Retinal pigment epithelial cell (primary cell): ENCODE results near the gene MYBPH.

Experiments used
- DNase-seq: peaks from one replicate; pipeline ENCODE4 v3.0.0-alpha.2; 2010; ENCODE audit warnings: low read depth
- H3K4me3 ChIP-seq: 2 replicates; pipeline ENCODE4 v1.5.1; 2011; ENCODE audit warnings: mild to moderate bottlenecking, low read length, control low read depth, moderate library complexity
- TF ChIP-seq, protein P1 (sequence below): conservative IDR thresholded peaks from 2 replicates; pipeline ENCODE4 v1.5.1; 2011; ENCODE audit warnings: low read depth, low read length, control low read depth, inconsistent platforms

Gene MYBPH

DNA sequence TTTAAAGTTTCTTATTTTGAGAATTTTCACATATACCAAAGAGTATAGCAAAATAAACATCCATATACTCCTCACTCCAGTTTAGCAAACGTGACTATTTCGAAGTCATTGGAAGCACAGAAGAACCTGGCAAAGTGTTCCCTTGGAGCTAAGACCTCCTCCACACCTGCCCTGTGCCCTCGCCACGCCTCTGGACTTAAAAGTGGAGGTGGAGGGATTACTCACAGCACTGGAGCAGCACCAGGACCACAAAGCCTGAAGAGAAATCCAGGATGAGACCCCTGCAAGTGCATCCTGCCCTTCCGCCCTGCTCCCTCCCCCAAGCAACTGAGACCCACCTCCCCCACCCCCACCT, 10.4 kb upstream of the MYBPH start:
- TF ChIP-seq, protein P1, sequence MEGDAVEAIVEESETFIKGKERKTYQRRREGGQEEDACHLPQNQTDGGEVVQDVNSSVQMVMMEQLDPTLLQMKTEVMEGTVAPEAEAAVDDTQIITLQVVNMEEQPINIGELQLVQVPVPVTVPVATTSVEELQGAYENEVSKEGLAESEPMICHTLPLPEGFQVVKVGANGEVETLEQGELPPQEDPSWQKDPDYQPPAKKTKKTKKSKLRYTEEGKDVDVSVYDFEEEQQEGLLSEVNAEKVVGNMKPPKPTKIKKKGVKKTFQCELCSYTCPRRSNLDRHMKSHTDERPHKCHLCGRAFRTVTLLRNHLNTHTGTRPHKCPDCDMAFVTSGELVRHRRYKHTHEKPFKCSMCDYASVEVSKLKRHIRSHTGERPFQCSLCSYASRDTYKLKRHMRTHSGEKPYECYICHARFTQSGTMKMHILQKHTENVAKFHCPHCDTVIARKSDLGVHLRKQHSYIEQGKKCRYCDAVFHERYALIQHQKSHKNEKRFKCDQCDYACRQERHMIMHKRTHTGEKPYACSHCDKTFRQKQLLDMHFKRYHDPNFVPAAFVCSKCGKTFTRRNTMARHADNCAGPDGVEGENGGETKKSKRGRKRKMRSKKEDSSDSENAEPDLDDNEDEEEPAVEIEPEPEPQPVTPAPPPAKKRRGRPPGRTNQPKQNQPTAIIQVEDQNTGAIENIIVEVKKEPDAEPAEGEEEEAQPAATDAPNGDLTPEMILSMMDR, result no peak
- H3K4me3 ChIP-seq, result no peak overlapping the region
- DNase-seq, result no peak

DNA sequence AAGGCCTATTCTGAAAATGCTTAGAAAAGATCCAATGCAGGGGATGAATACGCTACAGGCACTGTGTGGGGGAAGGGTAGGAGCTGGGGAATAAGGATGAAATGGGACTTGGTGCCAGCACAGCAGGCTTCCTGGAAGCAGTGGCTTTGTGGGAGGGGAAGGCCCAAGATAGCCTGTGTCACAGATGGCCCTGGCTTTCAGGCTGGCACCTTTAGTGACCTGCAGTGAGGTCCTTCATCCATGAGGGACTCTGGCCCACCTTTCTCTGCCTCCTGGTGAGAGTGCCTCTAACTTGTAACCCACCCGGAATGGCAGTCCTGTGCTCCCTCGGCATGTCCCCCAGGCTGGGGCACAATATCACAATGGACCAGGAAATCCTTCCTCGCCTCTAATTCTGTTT, 10.0 kb upstream of the MYBPH start:
- no peak overlapping the region for H3K4me3 ChIP-seq
- no peak for DNase-seq
- TF ChIP-seq, protein P1, result no peak

DNA sequence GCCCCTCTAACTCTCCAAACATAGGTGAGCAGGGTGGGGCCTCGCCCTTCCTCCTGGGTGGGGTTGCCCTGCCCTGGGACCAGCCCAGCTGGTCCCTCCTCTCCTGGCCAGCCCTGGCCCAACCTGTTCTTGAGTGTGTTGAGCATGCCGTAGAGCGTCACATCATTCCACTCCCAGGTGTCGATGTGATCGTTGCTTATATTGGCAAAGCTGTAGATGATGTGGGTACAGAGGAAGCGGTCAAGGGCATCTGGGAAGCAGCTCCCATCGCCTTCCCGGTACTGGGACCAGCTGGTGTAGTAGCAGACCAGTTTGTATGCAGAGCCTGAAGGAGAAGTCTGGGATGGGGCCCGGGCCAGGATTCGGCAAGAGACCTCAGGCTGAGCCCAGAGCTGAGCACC, 9.4 kb upstream of the MYBPH start:
- no peak for DNase-seq
- TF ChIP-seq, protein P1, result no peak
- H3K4me3 ChIP-seq, result no peak overlapping the region

DNA sequence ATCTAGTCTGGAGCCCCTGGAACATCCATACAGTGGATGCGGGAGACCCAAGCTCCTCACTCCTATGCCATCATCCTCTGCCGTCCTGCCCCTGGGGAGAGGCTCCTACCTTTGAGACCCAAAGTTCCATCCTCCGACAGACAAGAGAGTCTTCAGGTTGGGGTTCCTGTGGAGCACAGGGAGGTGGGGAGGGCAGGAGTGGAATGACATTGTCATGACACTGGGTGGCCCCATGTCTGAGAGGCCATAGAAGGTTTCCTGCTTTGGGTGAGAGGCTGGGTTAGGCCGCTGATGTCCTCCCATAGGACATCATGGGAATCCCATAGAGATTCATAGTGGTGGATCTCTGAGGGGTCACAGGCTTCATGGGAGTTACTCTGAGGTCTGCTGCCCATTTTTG, 8.8 kb upstream of the MYBPH start:
- DNase-seq, result no peak
- no peak overlapping the region for H3K4me3 ChIP-seq
- TF ChIP-seq, protein P1, result no peak

DNA sequence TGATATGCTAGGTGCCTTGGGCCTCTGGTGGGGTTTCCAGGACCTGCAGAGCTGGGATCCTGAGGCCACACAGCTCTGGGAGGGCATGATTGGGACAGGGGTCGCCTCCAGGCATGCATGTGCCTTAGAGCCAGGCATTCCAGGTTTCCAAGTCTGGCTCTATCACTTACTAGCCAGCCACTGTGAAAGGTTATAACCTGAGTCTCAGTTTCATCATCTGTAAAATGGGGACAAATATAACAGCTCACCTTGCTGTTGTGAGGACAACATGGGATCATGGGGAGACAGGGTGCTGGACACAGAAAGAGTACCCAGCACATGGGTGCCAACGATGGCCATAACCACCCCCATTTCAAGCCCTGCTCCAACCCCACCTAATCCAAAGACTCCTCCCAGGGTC, 8.2 kb upstream of the MYBPH start:
- H3K4me3 ChIP-seq, result no peak overlapping the region
- TF ChIP-seq, protein P1, result no peak

DNA sequence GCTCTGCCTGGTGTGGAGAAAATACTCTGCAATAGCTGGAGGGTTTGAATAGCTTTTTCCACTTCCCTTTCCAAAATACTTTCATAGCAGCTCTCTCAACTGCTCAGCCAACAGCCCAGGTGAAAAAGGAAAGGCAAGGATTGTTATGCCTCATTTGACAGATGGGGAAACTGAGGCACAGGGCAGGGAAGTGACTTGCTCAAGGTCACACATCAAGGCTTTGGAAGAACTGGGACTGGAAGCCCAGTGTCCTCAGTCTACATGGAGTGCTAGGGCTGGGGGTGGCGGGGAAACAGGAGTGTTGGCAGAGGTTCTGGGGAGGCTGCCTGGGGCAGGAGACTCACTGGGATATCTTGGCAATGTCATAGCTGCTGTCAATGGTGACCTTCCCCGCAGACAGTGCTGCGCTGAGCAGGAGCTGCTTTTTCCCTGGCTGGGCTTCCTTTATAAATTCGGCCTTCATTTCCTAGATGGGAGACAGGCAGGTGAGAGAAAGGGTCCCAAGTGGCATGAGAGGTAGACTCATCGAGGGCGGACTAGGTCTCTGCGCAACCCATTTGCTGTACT, 6.8 kb upstream of the MYBPH start:
- no peak overlapping the region for H3K4me3 ChIP-seq
- TF ChIP-seq, protein P1, result no peak
- DNase-seq, result no peak

More for the DNA sequence above, 8.2 kb upstream of the MYBPH start:
- no peak for DNase-seq

DNA sequence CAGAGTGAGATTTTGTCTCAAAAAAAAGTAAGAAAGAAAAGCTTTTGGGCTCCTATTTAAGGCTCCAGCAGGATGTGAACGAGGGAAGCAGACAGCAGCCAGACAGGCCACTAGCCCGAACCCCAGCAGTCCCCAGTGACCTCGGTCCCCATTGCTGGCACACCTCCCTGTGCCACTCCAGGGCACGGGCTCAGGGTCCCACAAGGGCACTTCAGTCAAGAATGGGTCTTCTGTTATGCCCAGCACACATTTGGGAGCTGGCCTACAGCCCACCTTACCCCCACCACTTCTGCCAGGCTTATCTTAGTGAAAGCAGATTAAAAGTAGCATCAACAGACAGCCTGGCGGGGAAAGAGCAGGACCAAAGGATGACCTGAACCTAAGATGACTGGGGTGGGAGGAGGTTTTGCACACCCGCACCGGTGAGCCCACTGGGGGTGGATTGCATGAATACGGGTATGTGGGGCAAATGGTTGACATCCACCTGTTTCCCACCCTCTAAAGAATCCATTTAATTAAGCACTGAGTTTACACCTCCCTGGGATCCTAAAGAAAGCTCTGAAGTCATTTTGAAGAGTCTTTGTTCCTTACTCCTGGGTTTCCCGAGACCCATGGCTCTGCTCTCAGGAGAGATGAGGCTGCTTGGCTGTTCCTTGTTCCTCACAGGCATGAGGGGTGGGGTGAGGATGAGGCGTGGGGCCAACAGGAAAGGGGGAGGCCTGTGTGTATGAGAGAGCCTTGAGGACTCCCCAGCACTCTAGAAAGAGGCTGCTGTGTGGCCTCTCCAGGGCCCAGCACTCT, 6.2 kb upstream of the MYBPH start:
- H3K4me3 ChIP-seq, result no peak overlapping the region
- DNase-seq, result no peak
- TF ChIP-seq, protein P1, result no peak
